ENCODE data around the gene SLC1A4. TPM values are rescaled to one million over a fixed set of nuclear protein-coding genes. Genes with fewer than 3 reads are reported as not detected.
"Not testable (repeated sequence)": the region's sequence is repeated elsewhere in the genome, so short reads cannot be mapped to it uniquely, and the experiment has no call there.

Gene SLC1A4
- polyA plus RNA-seq, 1 of the 3 experiments (the other 2 are of a cell fraction), result 4.4 TPM

GRCh38 chr2:65033178-65033577 lies 44.0 kb downstream of the SLC1A4 start:
- TF ChIP-seq EZH2phosphoT487 (IDR thresholded peaks at IDR 0.05; ENCODE audit: borderline replicate concordance, low read depth) (no peak), TCF12 (IDR thresholded peaks at IDR 0.05) (0 out of 2 replicates have a peak, but pooled peaks have one; percentile 6), RAD21 (IDR thresholded peaks at IDR 0.05; ENCODE audit: low read length) (peak; percentile 64), JUND (IDR thresholded peaks at IDR 0.05) (no peak), CTCF (IDR thresholded peaks at IDR 0.05) (peak; percentile 42)
- TF ChIP-seq, protein P1, sequence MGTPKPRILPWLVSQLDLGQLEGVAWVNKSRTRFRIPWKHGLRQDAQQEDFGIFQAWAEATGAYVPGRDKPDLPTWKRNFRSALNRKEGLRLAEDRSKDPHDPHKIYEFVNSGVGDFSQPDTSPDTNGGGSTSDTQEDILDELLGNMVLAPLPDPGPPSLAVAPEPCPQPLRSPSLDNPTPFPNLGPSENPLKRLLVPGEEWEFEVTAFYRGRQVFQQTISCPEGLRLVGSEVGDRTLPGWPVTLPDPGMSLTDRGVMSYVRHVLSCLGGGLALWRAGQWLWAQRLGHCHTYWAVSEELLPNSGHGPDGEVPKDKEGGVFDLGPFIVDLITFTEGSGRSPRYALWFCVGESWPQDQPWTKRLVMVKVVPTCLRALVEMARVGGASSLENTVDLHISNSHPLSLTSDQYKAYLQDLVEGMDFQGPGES (IDR thresholded peaks at IDR 0.05; ENCODE audit: low read depth, low read length), result no peak
- no peak overlapping the region for H3K4me3 ChIP-seq (ENCODE audit: low read depth in 2 of 2, low read length in 1 of 2)
- POLR2A ChIA-PET, result interaction anchor here (0.6 to 0.7 kb wide), 3 partner anchors 14 to 119 kb away, joined by 3 to 4 read pairs (median 3); no protein-coding TSS in a partner anchor
- H4K20me1 ChIP-seq (ENCODE audit: insufficient read depth), result no peaks in the 10 kb centered on the region
- no peaks in the 10 kb centered on the region for H3F3A ChIP-seq (replicated peaks; ENCODE audit: insufficient read depth)
- no peak overlapping the region for H3K4me2 ChIP-seq
- no peaks in the 10 kb centered on the region for H3K79me2 ChIP-seq (ENCODE audit: insufficient read depth)
- no peaks in the 10 kb centered on the region for H3K9me2 ChIP-seq
- CTCF ChIA-PET, result interaction anchor here (0.5 to 13.1 kb wide), 9 partner anchors 9 to 1160 kb away, joined by 3 to 130 read pairs (median 3); no protein-coding TSS in a partner anchor
- H3K27me3 ChIP-seq (ENCODE audit: insufficient read depth), result no peaks in the 10 kb centered on the region
- peak; percentile 44 for DNase-seq
- H3K36me3 ChIP-seq (replicated peaks in 1 of 2; ENCODE audit: control insufficient read depth in 1 of 2, insufficient read depth in 2 of 2, low read length in 1 of 2), result no peaks in the 10 kb centered on the region
- H3K4me1 ChIP-seq (ENCODE audit: control insufficient read depth in 1 of 2, insufficient read depth in 2 of 2, low read depth in 1 of 2, low read length in 1 of 2), result no peaks in the 10 kb centered on the region
- H3K9ac ChIP-seq, result no peak overlapping the region
- WGBS (ENCODE audit: low lambda C conversion rate), result 92% methylated on average over 4 of the region's 4 CpGs
- no peak overlapping the region for H3K27ac ChIP-seq (ENCODE audit: low read depth in 2 of 2, low read length in 1 of 2)
- no peaks in the 10 kb centered on the region for H3K9me3 ChIP-seq
- no peak overlapping the region for H2AFZ ChIP-seq (ENCODE audit: low read depth)

DNA sequence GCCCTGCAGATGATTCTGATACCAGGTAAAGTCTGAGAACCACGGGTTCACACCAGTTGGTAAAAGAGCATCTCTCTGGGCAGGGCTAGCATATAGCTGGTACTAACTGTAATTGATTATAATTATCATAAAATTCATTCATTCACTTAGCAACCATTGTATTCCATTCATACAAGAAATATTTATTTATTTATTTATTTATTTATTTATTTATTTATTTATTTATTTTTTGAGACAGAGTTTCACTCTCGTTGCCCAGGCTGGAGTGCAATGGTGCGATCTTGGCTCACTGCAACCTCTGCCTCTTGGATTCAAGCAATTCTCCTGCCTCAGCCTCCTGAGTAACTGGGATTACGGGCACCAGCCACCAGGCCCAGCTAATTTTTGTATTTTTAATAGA lies 44.5 kb downstream of the SLC1A4 start:
- POLR2A ChIA-PET, result interaction anchor here (0.6 kb wide), 1 partner anchor 37 kb away, joined by 3 read pairs; no protein-coding TSS in a partner anchor
- not testable (repeated sequence) for H3K4me1 ChIP-seq (ENCODE audit: control insufficient read depth in 1 of 2, insufficient read depth in 2 of 2, low read depth in 1 of 2, low read length in 1 of 2); H3K9ac ChIP-seq; DNase-seq; H2AFZ ChIP-seq (ENCODE audit: low read depth); H3F3A ChIP-seq (replicated peaks; ENCODE audit: insufficient read depth); H3K4me3 ChIP-seq (ENCODE audit: low read depth in 2 of 2, low read length in 1 of 2); H3K4me2 ChIP-seq; H3K27ac ChIP-seq (ENCODE audit: low read depth in 2 of 2, low read length in 1 of 2); H3K9me2 ChIP-seq; H3K27me3 ChIP-seq (ENCODE audit: insufficient read depth); H4K20me1 ChIP-seq (ENCODE audit: insufficient read depth); H3K79me2 ChIP-seq (ENCODE audit: insufficient read depth); H3K9me3 ChIP-seq; H3K36me3 ChIP-seq (replicated peaks in 1 of 2; ENCODE audit: control insufficient read depth in 1 of 2, insufficient read depth in 2 of 2, low read length in 1 of 2)
- CTCF ChIA-PET, result interaction anchor here (0.5 to 13.1 kb wide), 6 partner anchors 9 to 118 kb away, joined by 3 to 130 read pairs (median 6); no protein-coding TSS in a partner anchor
- WGBS (ENCODE audit: low lambda C conversion rate), result 98% methylated on average over 4 of the region's 4 CpGs
- TF ChIP-seq TCF12 (IDR thresholded peaks at IDR 0.05), result 0 out of 2 replicates have a peak, but pooled peaks have one; percentile 0

DNA sequence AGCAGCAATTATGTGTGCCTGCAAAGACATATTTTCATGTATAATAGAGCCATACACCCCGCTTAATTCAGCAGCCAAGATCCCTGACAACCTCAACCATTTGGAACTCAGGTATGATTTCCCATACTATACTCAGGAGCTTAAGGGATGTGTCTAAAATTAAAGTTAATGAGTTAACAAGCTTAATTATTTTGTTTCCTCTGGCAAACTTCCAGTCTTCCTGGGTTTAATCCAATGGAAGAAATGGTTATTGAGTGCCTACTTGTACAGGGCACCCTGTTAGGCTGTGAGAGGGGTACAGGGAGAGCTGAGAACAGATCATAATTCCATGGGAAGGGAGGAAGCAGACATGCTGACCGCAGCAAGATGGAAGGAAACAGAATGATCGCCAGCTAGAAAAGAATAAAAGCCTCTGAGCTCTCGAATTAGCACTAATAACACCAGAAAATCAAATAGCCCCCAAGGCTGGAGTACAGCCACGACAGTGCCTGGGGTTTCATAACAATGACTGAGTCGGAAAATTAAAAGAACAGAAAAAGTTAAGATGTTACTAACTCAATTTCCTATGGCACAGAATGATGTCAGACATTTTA lies 46.2 kb downstream of the SLC1A4 start:
- no peak for DNase-seq
- H3K4me3 ChIP-seq (ENCODE audit: low read depth in 2 of 2, low read length in 1 of 2), result no peak overlapping the region
- H3K9ac ChIP-seq, result no peak overlapping the region
- H3K4me2 ChIP-seq, result no peak overlapping the region
- no peak for TF ChIP-seq FOXM1 (IDR thresholded peaks at IDR 0.05; ENCODE audit: low read depth)
- TF ChIP-seq ELF1 (IDR thresholded peaks at IDR 0.05), result no peak
- TF ChIP-seq RFX5 (IDR thresholded peaks at IDR 0.05; ENCODE audit: low read length), result no peak
- no peak for TF ChIP-seq MXI1 (IDR thresholded peaks at IDR 0.05; ENCODE audit: low read depth, low read length)
- TF ChIP-seq SMC3 (IDR thresholded peaks at IDR 0.05; ENCODE audit: low read depth, low read length), result no peak
- TF ChIP-seq GATA2 (CRISPR knock-in tag; IDR thresholded peaks at IDR 0.05), result no peak
- TF ChIP-seq NRF1 (IDR thresholded peaks at IDR 0.05; ENCODE audit: low read depth, low read length), result no peak
- TF ChIP-seq TCF12 (IDR thresholded peaks at IDR 0.05), result no peak
- TF ChIP-seq SIN3A (IDR thresholded peaks at IDR 0.05; ENCODE audit: borderline replicate concordance, low read depth, low read length), result no peak
- no peak for TF ChIP-seq NFIC (IDR thresholded peaks at IDR 0.05; ENCODE audit: borderline replicate concordance)
- no peak for TF ChIP-seq RCOR1 (IDR thresholded peaks at IDR 0.05; ENCODE audit: low read length)
- TF ChIP-seq YY1 (IDR thresholded peaks at IDR 0.05; ENCODE audit: low read depth), result no peak
- no peak for TF ChIP-seq RAD21 (IDR thresholded peaks at IDR 0.05; ENCODE audit: low read length)
- no peak for TF ChIP-seq FOXJ3 (CRISPR knock-in tag; IDR thresholded peaks at IDR 0.05)
- TF ChIP-seq FOSL2 (IDR thresholded peaks at IDR 0.05; ENCODE audit: borderline replicate concordance, low read depth), result no peak
- no peak overlapping the region for H2AFZ ChIP-seq (ENCODE audit: low read depth)
- WGBS (ENCODE audit: low lambda C conversion rate), result 81% methylated on average over 6 of the region's 6 CpGs
- H3K27ac ChIP-seq (ENCODE audit: low read depth in 2 of 2, low read length in 1 of 2), result no peak overlapping the region
- H3K79me2 ChIP-seq (ENCODE audit: insufficient read depth), result no peaks in the 10 kb centered on the region
- no peaks in the 10 kb centered on the region for H3K36me3 ChIP-seq (replicated peaks in 1 of 2; ENCODE audit: control insufficient read depth in 1 of 2, insufficient read depth in 2 of 2, low read length in 1 of 2)
- no peaks in the 10 kb centered on the region for H3K9me2 ChIP-seq
- no peaks in the 10 kb centered on the region for H4K20me1 ChIP-seq (ENCODE audit: insufficient read depth)
- ChIA-PET POLR2A (no interaction called here), CTCF (interaction anchor here (3.9 to 13.1 kb wide), 2 partner anchors 12 to 118 kb away, joined by 13 to 130 read pairs; no protein-coding TSS in a partner anchor)
- H3K9me3 ChIP-seq, result no peaks in the 10 kb centered on the region
- no peaks in the 10 kb centered on the region for H3F3A ChIP-seq (replicated peaks; ENCODE audit: insufficient read depth)
- no peaks in the 10 kb centered on the region for H3K4me1 ChIP-seq (ENCODE audit: control insufficient read depth in 1 of 2, insufficient read depth in 2 of 2, low read depth in 1 of 2, low read length in 1 of 2)
- H3K27me3 ChIP-seq (ENCODE audit: insufficient read depth), result no peaks in the 10 kb centered on the region

All from SK-N-SH (cell line).